Measurements from ENCODE around the gene SLC8A3. TPM values are rescaled to one million over a fixed set of nuclear protein-coding genes. Genes with fewer than 3 reads are reported as not detected.

Gene SLC8A3
- total RNA-seq, 2 donors from 2014 or later, result 0.49 to 0.95 TPM

- Histone ChIP-seq H3K27me3 (replicated peaks; ENCODE audit: insufficient read depth) (no peaks in the 10 kb centered on the region), H3K9me3 (no peaks in the 10 kb centered on the region), H3K4me1 (ENCODE audit: control insufficient read depth in 1 of 2, low read depth in 2 of 2) (no peaks in the 10 kb centered on the region), H3K4me3 (no peak overlapping the region), H3K36me3 (no peaks in the 10 kb centered on the region), H3K27ac (no peak overlapping the region)
- no peak for TF ChIP-seq CTCF (IDR thresholded peaks at IDR 0.05)
- ATAC-seq (ENCODE audit: insufficient number of reproducible peaks, low FRiP score, low read depth), result no peak
- DNase-seq (ENCODE audit: low spot score), result no peak
These were observed 39.7 kb downstream of the SLC8A3 start for GRCh38 chr14:70148911-70149595.

- ATAC-seq (ENCODE audit: insufficient number of reproducible peaks, low FRiP score, low read depth), result no peak
- Histone ChIP-seq H3K27ac (no peak overlapping the region), H3K4me3 (no peak overlapping the region), H3K9me3 (no peaks in the 10 kb centered on the region), H3K27me3 (replicated peaks; ENCODE audit: insufficient read depth) (no peaks in the 10 kb centered on the region), H3K4me1 (ENCODE audit: control insufficient read depth in 1 of 2, low read depth in 2 of 2) (no peaks in the 10 kb centered on the region), H3K36me3 (no peaks in the 10 kb centered on the region)
- TF ChIP-seq CTCF (IDR thresholded peaks at IDR 0.05), result no peak
- DNase-seq (ENCODE audit: low spot score), result no peak
These were observed 40.4 kb downstream of the SLC8A3 start for GRCh38 chr14:70148351-70148750.

- no peak for TF ChIP-seq CTCF (IDR thresholded peaks at IDR 0.05)
- no peak for DNase-seq (ENCODE audit: low spot score)
- H3K27ac ChIP-seq, result no peak overlapping the region
- ATAC-seq (ENCODE audit: insufficient number of reproducible peaks, low FRiP score, low read depth), result no peak
- H3K4me3 ChIP-seq, result no peak overlapping the region
- H3K4me1 ChIP-seq (ENCODE audit: control insufficient read depth in 1 of 2, low read depth in 2 of 2), result no peaks in the 10 kb centered on the region
- no peaks in the 10 kb centered on the region for H3K27me3 ChIP-seq (replicated peaks; ENCODE audit: insufficient read depth)
- no peaks in the 10 kb centered on the region for H3K36me3 ChIP-seq
- no peaks in the 10 kb centered on the region for H3K9me3 ChIP-seq
These were observed 44.7 kb downstream of the SLC8A3 start for GRCh38 chr14:70144046-70144445.

DNA sequence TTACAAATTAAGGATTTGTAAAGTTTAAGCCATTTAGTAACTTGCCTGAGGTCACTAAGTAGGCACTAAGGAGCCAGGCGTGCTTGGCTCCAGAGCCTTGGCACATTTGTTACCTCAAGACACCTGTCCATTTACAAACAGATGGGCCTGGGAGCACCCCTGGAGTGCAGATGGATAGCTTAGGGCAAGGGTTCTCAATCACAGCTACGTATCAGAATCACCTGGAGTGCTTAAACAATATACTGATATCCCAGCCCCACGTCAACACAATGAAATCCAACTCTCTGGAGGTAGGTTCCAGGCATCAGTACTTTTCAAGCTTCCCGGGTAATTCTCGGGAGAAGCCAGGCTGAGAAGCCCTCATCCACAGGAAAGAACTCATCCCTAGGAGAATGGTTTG lies 45.4 kb downstream of the SLC8A3 start:
- H3K4me3 ChIP-seq, result no peak overlapping the region
- TF ChIP-seq CTCF (IDR thresholded peaks at IDR 0.05), result no peak
- no peaks in the 10 kb centered on the region for H3K9me3 ChIP-seq
- no peaks in the 10 kb centered on the region for H3K36me3 ChIP-seq
- no peak for ATAC-seq (ENCODE audit: insufficient number of reproducible peaks, low FRiP score, low read depth)
- no peaks in the 10 kb centered on the region for H3K27me3 ChIP-seq (replicated peaks; ENCODE audit: insufficient read depth)
- DNase-seq (ENCODE audit: low spot score), result no peak
- H3K27ac ChIP-seq, result no peak overlapping the region
- no peaks in the 10 kb centered on the region for H3K4me1 ChIP-seq (ENCODE audit: control insufficient read depth in 1 of 2, low read depth in 2 of 2)

DNA sequence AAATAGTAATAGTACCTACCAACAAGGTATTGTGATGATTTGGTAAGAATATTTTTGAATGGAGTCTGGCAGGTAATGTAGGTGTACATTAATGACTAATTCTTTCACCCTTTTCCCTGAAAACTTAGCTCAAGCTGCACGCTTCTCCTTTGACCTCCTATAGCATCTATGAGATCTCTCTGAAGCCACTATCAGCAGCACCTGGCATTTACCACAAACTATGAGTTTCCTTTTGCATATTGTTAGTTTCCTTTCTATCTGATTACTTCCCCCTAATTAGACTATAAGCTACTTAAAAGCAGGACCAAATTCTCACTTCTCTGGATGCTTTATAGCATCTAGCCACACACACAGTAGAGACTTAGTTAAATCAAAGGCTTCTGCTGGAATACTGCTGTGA lies 48.1 kb downstream of the SLC8A3 start:
- ATAC-seq (ENCODE audit: insufficient number of reproducible peaks, low FRiP score, low read depth) (no peak), DNase-seq (ENCODE audit: low spot score) (no peak)
- Histone ChIP-seq H3K36me3 (no peaks in the 10 kb centered on the region), H3K9me3 (no peaks in the 10 kb centered on the region), H3K4me1 (ENCODE audit: control insufficient read depth in 1 of 2, low read depth in 2 of 2) (no peaks in the 10 kb centered on the region), H3K27me3 (replicated peaks; ENCODE audit: insufficient read depth) (no peaks in the 10 kb centered on the region), H3K27ac (no peak overlapping the region), H3K4me3 (no peak overlapping the region)
- no peak for TF ChIP-seq CTCF (IDR thresholded peaks at IDR 0.05)

All from thoracic aorta (tissue), 2 donors.